Lung (tissue), 12 donors: ENCODE measurements around the gene TTI1. TPM values are rescaled to one million over a fixed set of nuclear protein-coding genes. Genes with fewer than 3 reads are reported as not detected.

Experiments
- ATAC-seq: fragments of 200-7000 bp; cut with Tn5 transposase; one replicate; pipeline ENCODE4 v1.9.1; 2020; ENCODE audit warnings: moderate number of reproducible peaks; ENCODE audit not compliant: insufficient read depth, low FRiP score
- DNase-seq, 3 donors: peaks; one replicate each; pipeline ENCODE4 v3.0.0-alpha.2; 2013 to 2017
- H3K27ac ChIP-seq, 2 donors: one replicate each; pipeline ENCODE4 v1.5.1; 2013; ENCODE audit warnings: mild to moderate bottlenecking in 2 of 2, moderate library complexity in 2 of 2, control low read depth in 1 of 2, inconsistent platforms in 1 of 2, low read depth in 1 of 2, low read length in 1 of 2
- H3K27me3 ChIP-seq, 3 donors: one replicate each; pipeline ENCODE4 v1.5.1; 2013; ENCODE audit warnings: low read length in 2 of 3; ENCODE audit not compliant: control insufficient read depth in 3 of 3, insufficient read depth in 3 of 3
- H3K36me3 ChIP-seq, 4 donors: one replicate each; pipeline ENCODE4 v1.5.1; 2013; ENCODE audit warnings: low read length in 4 of 4, mild to moderate bottlenecking in 1 of 4, moderate library complexity in 1 of 4; ENCODE audit not compliant: control insufficient read depth in 4 of 4, insufficient read depth in 4 of 4
- H3K4me1 ChIP-seq, 5 donors: one replicate each; pipeline ENCODE4 v1.5.1; 2013; ENCODE audit warnings: low read length in 5 of 5, mild to moderate bottlenecking in 2 of 5, moderate library complexity in 1 of 5; ENCODE audit not compliant: control insufficient read depth in 5 of 5, insufficient read depth in 5 of 5
- H3K4me3 ChIP-seq: one replicate; pipeline ENCODE4 v1.5.1; 2013; ENCODE audit warnings: mild to moderate bottlenecking, control low read depth, moderate library complexity
- H3K9ac ChIP-seq, 2 donors: one replicate each; pipeline ENCODE4 v1.5.1; 2013; ENCODE audit warnings: low read length in 2 of 2, control low read depth in 1 of 2; ENCODE audit not compliant: insufficient read depth in 1 of 2
- H3K9me3 ChIP-seq, 4 donors: one replicate each; pipeline ENCODE4 v1.5.1; 2013; ENCODE audit warnings: low read length in 3 of 4, mild to moderate bottlenecking in 1 of 4, moderate library complexity in 1 of 4; ENCODE audit not compliant: control insufficient read depth in 4 of 4, insufficient read depth in 3 of 4
- CTCF ChIP-seq: IDR thresholded peaks from 2 replicates; pipeline ENCODE4 v1.5.1; 2012; ENCODE audit warnings: mild to moderate bottlenecking; ENCODE audit errors: control extremely low read depth, extremely low read depth
- whole genome bisulfite sequencing, 2 donors: extraction: QIAGEN DNeasy Blood & Tissue Kit; methylation state at CpG; one replicate each; pipeline ENCODE4 v1.1.7; 2013; 5-methylcytosine and 5-hydroxymethylcytosine counted together
- polyA plus RNA-seq, 2 donors: library from polyadenylated mRNA; stranded (reverse); fragments of 200-250 nt; gene quantifications; one replicate each; pipeline ENCODE4 v1.2.1, GENCODE V29; 2013
- total RNA-seq, 2 donors: library from RNA; depleted of rRNA in 1 of 2; stranded (reverse); fragments of >200 nt in 1 of 2; gene quantifications; one replicate each; pipeline ENCODE4 v1.2.1, GENCODE V29; 2014 to 2021
- donor health status: control.
- donor health status: control.
- donor health status: Bipolar disorder and iron deficiency.
- donor health status: healthy.
- donor health status: DM: yes; HTN: yes; CAD: no.

TTI1 gene
- total and polyA plus RNA-seq, 4 donors = 6.7 to 33.8 (median 15.5) TPM

- Histone ChIP-seq H3K9ac (no peak overlapping the region), H3K36me3 (peaks cover 8 to 36% (median 16%) of the 10 kb centered on the region in 4 donors), H3K9me3 (peaks cover 0 to 14% (median 4%) of the 10 kb centered on the region in 4 donors), H3K4me3 (no peak overlapping the region), H3K4me1 (peaks cover 5 to 25% (median 9%) of the 10 kb centered on the region in 5 donors), H3K27ac (no peak overlapping the region), H3K27me3 (no peaks in the 10 kb centered on the region)
- ATAC-seq = no peak
- no peak for TF ChIP-seq CTCF
- 87 to 92% methylated on average over 2 of the region's 2 CpGs for WGBS, 2 donors
- DNase-seq = no peak
These were observed 12.0 kb downstream of the TTI1 start for GRCh38 chr20:38021087-38021772.

GRCh38 chr20:38018385-38018784 is 14.9 kb downstream of the TTI1 start:
- Histone ChIP-seq H3K27ac (no peak overlapping the region), H3K9ac (no peak overlapping the region), H3K4me3 (no peak overlapping the region), H3K27me3 (no peaks in the 10 kb centered on the region), H3K36me3 (peaks cover 10 to 36% (median 20%) of the 10 kb centered on the region in 4 donors), H3K4me1 (peaks cover 0 to 12% (median 5%) of the 10 kb centered on the region in 5 donors), H3K9me3 (peaks cover 0 to 14% (median 4%) of the 10 kb centered on the region in 4 donors)
- DNase-seq = no peak
- no peak for ATAC-seq
- 94 to 98% methylated on average over 2 of the region's 2 CpGs for WGBS, 2 donors
- no peak for TF ChIP-seq CTCF

- 97 to 98% methylated on average over 1 of the region's 1 CpG for WGBS, 2 donors
- no peak for DNase-seq
- H3K4me3 ChIP-seq = no peak overlapping the region
- H3K4me1 ChIP-seq = peaks cover 0 to 8% (median 3%) of the 10 kb centered on the region in 5 donors
- no peak for TF ChIP-seq CTCF
- H3K9me3 ChIP-seq = peaks cover 0 to 14% (median 4%) of the 10 kb centered on the region in 4 donors
- peaks cover 13 to 36% (median 23%) of the 10 kb centered on the region in 4 donors for H3K36me3 ChIP-seq
- H3K9ac ChIP-seq = no peak overlapping the region
- no peak overlapping the region for H3K27ac ChIP-seq
- no peak for ATAC-seq
- H3K27me3 ChIP-seq = no peaks in the 10 kb centered on the region
These were observed 15.3 kb downstream of the TTI1 start for GRCh38 chr20:38017959-38018358.

DNA sequence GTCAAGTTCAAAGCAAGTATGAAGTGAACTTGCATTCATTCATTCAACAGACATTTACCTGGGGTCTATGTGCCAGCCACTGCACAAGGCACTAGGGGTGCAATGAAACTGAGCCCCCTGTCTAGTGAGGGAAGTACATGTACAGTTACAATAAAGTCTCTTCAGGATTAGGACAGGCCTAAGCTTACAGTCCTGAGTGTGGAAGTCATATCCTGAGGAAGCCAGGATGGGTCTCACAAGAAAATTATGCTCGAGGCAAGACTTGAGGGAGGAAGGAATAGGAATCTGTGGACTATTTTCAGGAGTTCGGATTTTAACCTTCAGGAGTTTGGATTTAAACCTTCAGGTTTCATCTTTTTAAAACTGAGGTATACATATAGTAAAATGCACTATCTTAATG is 19.4 kb downstream of the TTI1 start:
- DNase-seq (no peak), ATAC-seq (no peak)
- Histone ChIP-seq H3K27ac (no peak overlapping the region), H3K9ac (no peak overlapping the region), H3K36me3 (peaks cover 30 to 53% (median 42%) of the 10 kb centered on the region in 4 donors), H3K4me1 (no peaks in the 10 kb centered on the region), H3K4me3 (no peak overlapping the region), H3K27me3 (no peaks in the 10 kb centered on the region), H3K9me3 (peaks cover 0 to 11% (median 4%) of the 10 kb centered on the region in 4 donors)
- no peak for TF ChIP-seq CTCF
- 76 to 80% methylated on average over 2 of the region's 2 CpGs for WGBS, 2 donors
